AG08396 (cell line): ENCODE results near the gene ACVRL1.

Experiments used
- DNase-seq: peaks from one replicate; pipeline ENCODE4 v3.0.0; 2012; ENCODE audit warnings: low spot score, mixed read lengths

ACVRL1 gene

GRCh38 chr12:51898506-51898905 lies 8.8 kb upstream of the ACVRL1 start:
- DNase-seq, result no peak

- DNase-seq, result no peak
Measured at GRCh38 chr12:51898937-51899336, 8.4 kb upstream of the ACVRL1 start.

GRCh38 chr12:51900323-51900889 lies 6.9 kb upstream of the ACVRL1 start:
- no peak for DNase-seq

GRCh38 chr12:51901121-51901817 lies 6.0 kb upstream of the ACVRL1 start:
- DNase-seq, result no peak

- no peak for DNase-seq
Measured at GRCh38 chr12:51901881-51902280, 5.4 kb upstream of the ACVRL1 start.

GRCh38 chr12:51904951-51905470 lies 2.3 kb upstream of the ACVRL1 start:
- no peak for DNase-seq

- no peak for DNase-seq
Measured at GRCh38 chr12:51905471-51906429, 1.6 kb upstream of the ACVRL1 start.

- DNase-seq, result no peak
Measured at GRCh38 chr12:51906430-51907082, 748 bp upstream of the ACVRL1 start.

- no peak for DNase-seq
Measured at GRCh38 chr12:51907856-51908425, 637 bp downstream of the ACVRL1 start.

- no peak for DNase-seq
Measured at GRCh38 chr12:51908876-51909592, 1.7 kb downstream of the ACVRL1 start.

GRCh38 chr12:51910168-51910567 lies 2.9 kb downstream of the ACVRL1 start:
- DNase-seq, result no peak

- no peak for DNase-seq
Measured at GRCh38 chr12:51910691-51911090, 3.4 kb downstream of the ACVRL1 start.

GRCh38 chr12:51911307-51911706 lies 4.0 kb downstream of the ACVRL1 start:
- DNase-seq, result no peak

GRCh38 chr12:51911788-51912711 lies 4.7 kb downstream of the ACVRL1 start:
- no peak for DNase-seq

GRCh38 chr12:51913071-51914033 lies 6.0 kb downstream of the ACVRL1 start:
- DNase-seq, result no peak

- DNase-seq, result no peak
Measured at GRCh38 chr12:51914034-51914923, 7.0 kb downstream of the ACVRL1 start.

GRCh38 chr12:51915003-51915625 lies 7.8 kb downstream of the ACVRL1 start:
- no peak for DNase-seq
